Ovary (tissue), 3 donors: ENCODE data around the gene USP24.

Source experiments
- CTCF ChIP-seq, 3 donors: fragments of 450-650 bp in 2 of 3; fragments of 200-600 bp in 1 of 3; IDR thresholded peaks; one replicate each; pipeline versions ENCODE4 v1.5.1 to v1.8.0; 2016 to 2022; ENCODE audit warnings: antibody characterized with exemption in 3 of 3, mild to moderate bottlenecking in 1 of 3
- EP300 ChIP-seq: sonication (generic); formaldehyde crosslinking; IDR thresholded peaks from one replicate; pipeline ENCODE4 v1.6.1; 2017; ENCODE audit warnings: antibody characterized with exemption
- donor health status: DM: no; HTN: no; CAD: no.

- TF ChIP-seq CTCF (IDR thresholded peaks at IDR 0.05) (no peak), EP300 (no peak)
Observed at GRCh38 chr1:55231745-55232144, 16.6 kb upstream of the USP24 start.
